WERI-Rb-1 (cell line): ENCODE results near the gene RAB30.

Experiments
- DNase-seq: peaks from one replicate; pipeline ENCODE4 v3.0.0-alpha.2; 2020
- H3K27ac ChIP-seq: fragments of 250-450 bp; sonication (Bioruptor Pico); 2 replicates; pipeline ENCODE4 v1.5.1; 2020; ENCODE audit warnings: mild to moderate bottlenecking, moderate library complexity
- H3K27me3 ChIP-seq: fragments of 250-450 bp; sonication (Bioruptor Pico); 2 replicates; pipeline ENCODE4 v1.5.1; 2021; ENCODE audit warnings: mild to moderate bottlenecking, low read depth, moderate library complexity; ENCODE audit not compliant: insufficient read depth, severe bottlenecking
- H3K36me3 ChIP-seq: fragments of 250-450 bp; sonication (Bioruptor Pico); 2 replicates; pipeline ENCODE4 v1.5.1; 2020; ENCODE audit warnings: mild to moderate bottlenecking, moderate library complexity
- H3K4me3 ChIP-seq: 2 replicates; pipeline ENCODE4 v1.5.1; 2011; ENCODE audit warnings: low read depth, mild to moderate bottlenecking, control low read depth, low read length
- H3K9me3 ChIP-seq: fragments of 250-450 bp; sonication (Bioruptor Pico); 2 replicates; pipeline ENCODE4 v1.5.1; 2021; ENCODE audit warnings: mild to moderate bottlenecking, moderate library complexity; ENCODE audit not compliant: severe bottlenecking
- CTCF ChIP-seq: IDR thresholded peaks from 2 replicates; pipeline ENCODE4 v1.5.1; 2011; ENCODE audit warnings: low read depth, mild to moderate bottlenecking, control low read depth, inconsistent platforms, low read length

RAB30 gene

GRCh38 chr11:83025267-83025704, 46.4 kb downstream of the RAB30 start:
- TF ChIP-seq CTCF: no peak
- no peak for DNase-seq
- Histone ChIP-seq H3K27ac (no peak overlapping the region), H3K4me3 (no peak overlapping the region), H3K36me3 (no peaks in the 10 kb centered on the region), H3K9me3 (no peaks in the 10 kb centered on the region), H3K27me3 (no peaks in the 10 kb centered on the region)

GRCh38 chr11:83024270-83024854, 47.3 kb downstream of the RAB30 start:
- H3K27me3 ChIP-seq: no peaks in the 10 kb centered on the region
- no peaks in the 10 kb centered on the region for H3K36me3 ChIP-seq
- H3K9me3 ChIP-seq: no peaks in the 10 kb centered on the region
- H3K27ac ChIP-seq: no peak overlapping the region
- no peak for DNase-seq
- H3K4me3 ChIP-seq: no peak overlapping the region
- no peak for TF ChIP-seq CTCF

GRCh38 chr11:83023410-83023809, 48.3 kb downstream of the RAB30 start:
- no peak overlapping the region for H3K4me3 ChIP-seq
- DNase-seq: no peak
- no peak overlapping the region for H3K27ac ChIP-seq
- H3K36me3 ChIP-seq: no peaks in the 10 kb centered on the region
- H3K9me3 ChIP-seq: no peaks in the 10 kb centered on the region
- TF ChIP-seq CTCF: no peak
- H3K27me3 ChIP-seq: no peaks in the 10 kb centered on the region

- no peaks in the 10 kb centered on the region for H3K27me3 ChIP-seq
- H3K27ac ChIP-seq: no peak overlapping the region
- no peaks in the 10 kb centered on the region for H3K36me3 ChIP-seq
- no peaks in the 10 kb centered on the region for H3K9me3 ChIP-seq
- no peak for TF ChIP-seq CTCF
- H3K4me3 ChIP-seq: no peak overlapping the region
- no peak for DNase-seq
These were observed 49.9 kb downstream of the RAB30 start for GRCh38 chr11:83021780-83022125.

- no peak for DNase-seq
- no peaks in the 10 kb centered on the region for H3K9me3 ChIP-seq
- H3K4me3 ChIP-seq: no peak overlapping the region
- no peaks in the 10 kb centered on the region for H3K36me3 ChIP-seq
- no peak overlapping the region for H3K27ac ChIP-seq
- TF ChIP-seq CTCF: no peak
- H3K27me3 ChIP-seq: no peaks in the 10 kb centered on the region
These were observed 50.5 kb downstream of the RAB30 start for GRCh38 chr11:83020942-83021779.
